HUES48 (cell line): ENCODE data around the gene BEGAIN.

Source experiments
- H3K27ac ChIP-seq: one replicate; pipeline ENCODE4 v1.7.0; 2013; ENCODE audit warnings: low read depth, low read length, inconsistent platforms
- H3K27me3 ChIP-seq: 2 replicates; pipeline ENCODE4 v1.6.1; 2013; ENCODE audit warnings: mild to moderate bottlenecking, low read length; ENCODE audit not compliant: control insufficient read depth, insufficient read depth
- H3K36me3 ChIP-seq: 2 replicates; pipeline ENCODE4 v1.6.1; 2013; ENCODE audit warnings: low read length; ENCODE audit not compliant: control insufficient read depth, insufficient read depth
- H3K4me1 ChIP-seq: 2 replicates; pipeline ENCODE4 v1.6.1; 2013; ENCODE audit warnings: mild to moderate bottlenecking, low read length; ENCODE audit not compliant: control insufficient read depth, insufficient read depth
- H3K4me3 ChIP-seq: 2 replicates; pipeline ENCODE4 v1.5.1; 2013; ENCODE audit warnings: mild to moderate bottlenecking, low read depth, low read length
- H3K9ac ChIP-seq: 2 replicates; pipeline ENCODE4 v1.6.1; 2013; ENCODE audit warnings: mild to moderate bottlenecking, low read depth, low read length, moderate library complexity
- H3K9me3 ChIP-seq: 2 replicates; pipeline ENCODE4 v1.6.1; 2013; ENCODE audit warnings: low read length; ENCODE audit not compliant: control insufficient read depth, insufficient read depth

BEGAIN gene

GRCh38 chr14:100538351-100539002, 48.7 kb downstream of the BEGAIN start:
- Histone ChIP-seq H3K9ac (no peak overlapping the region), H3K27me3 (no peaks in the 10 kb centered on the region), H3K4me1 (peaks cover 3% of the 10 kb centered on the region; the same call in 1 of the 2 replicates), H3K36me3 (no peaks in the 10 kb centered on the region), H3K27ac (no peak overlapping the region), H3K4me3 (no peak overlapping the region), H3K9me3 (no peaks in the 10 kb centered on the region)

GRCh38 chr14:100537446-100538350, 49.5 kb downstream of the BEGAIN start:
- Histone ChIP-seq H3K27me3 (no peaks in the 10 kb centered on the region), H3K36me3 (no peaks in the 10 kb centered on the region), H3K4me1 (peaks cover 3% of the 10 kb centered on the region; the same call in 1 of the 2 replicates), H3K9me3 (no peaks in the 10 kb centered on the region), H3K27ac (no peak overlapping the region), H3K4me3 (no peak overlapping the region), H3K9ac (no peak overlapping the region)

GRCh38 chr14:100536721-100537445, 50.3 kb downstream of the BEGAIN start:
- H3K27me3 ChIP-seq = no peaks in the 10 kb centered on the region
- no peaks in the 10 kb centered on the region for H3K36me3 ChIP-seq
- H3K9me3 ChIP-seq = no peaks in the 10 kb centered on the region
- H3K4me3 ChIP-seq = no peak overlapping the region
- no peak overlapping the region for H3K27ac ChIP-seq
- no peak overlapping the region for H3K9ac ChIP-seq
- H3K4me1 ChIP-seq = peaks cover 3% of the 10 kb centered on the region; the same call in 1 of the 2 replicates

GRCh38 chr14:100536121-100536510, 51.1 kb downstream of the BEGAIN start:
- no peak overlapping the region for H3K9ac ChIP-seq
- H3K4me3 ChIP-seq = no peak overlapping the region
- no peak overlapping the region for H3K27ac ChIP-seq
- H3K27me3 ChIP-seq = no peaks in the 10 kb centered on the region
- peaks cover 3% of the 10 kb centered on the region; the same call in 1 of the 2 replicates for H3K4me1 ChIP-seq
- no peaks in the 10 kb centered on the region for H3K9me3 ChIP-seq
- no peaks in the 10 kb centered on the region for H3K36me3 ChIP-seq

- no peak overlapping the region for H3K9ac ChIP-seq
- no peak overlapping the region for H3K27ac ChIP-seq
- H3K4me1 ChIP-seq = no peaks in the 10 kb centered on the region
- no peaks in the 10 kb centered on the region for H3K36me3 ChIP-seq
- no peaks in the 10 kb centered on the region for H3K9me3 ChIP-seq
- no peak overlapping the region for H3K4me3 ChIP-seq
- H3K27me3 ChIP-seq = no peaks in the 10 kb centered on the region
These were observed 51.7 kb downstream of the BEGAIN start for GRCh38 chr14:100535287-100536120.

GRCh38 chr14:100534528-100535286, 52.5 kb downstream of the BEGAIN start:
- no peak overlapping the region for H3K9ac ChIP-seq
- no peaks in the 10 kb centered on the region for H3K36me3 ChIP-seq
- no peaks in the 10 kb centered on the region for H3K4me1 ChIP-seq
- H3K27me3 ChIP-seq = no peaks in the 10 kb centered on the region
- no peak overlapping the region for H3K4me3 ChIP-seq
- no peaks in the 10 kb centered on the region for H3K9me3 ChIP-seq
- no peak overlapping the region for H3K27ac ChIP-seq

- Histone ChIP-seq H3K36me3 (no peaks in the 10 kb centered on the region), H3K27me3 (no peaks in the 10 kb centered on the region), H3K4me3 (no peak overlapping the region), H3K9me3 (no peaks in the 10 kb centered on the region), H3K27ac (no peak overlapping the region), H3K4me1 (no peaks in the 10 kb centered on the region), H3K9ac (no peak overlapping the region)
These were observed 53.3 kb downstream of the BEGAIN start for GRCh38 chr14:100533656-100534485.

GRCh38 chr14:100532906-100533655, 54.1 kb downstream of the BEGAIN start:
- Histone ChIP-seq H3K27ac (no peak overlapping the region), H3K27me3 (no peaks in the 10 kb centered on the region), H3K4me3 (no peak overlapping the region), H3K36me3 (no peaks in the 10 kb centered on the region), H3K9ac (no peak overlapping the region), H3K9me3 (no peaks in the 10 kb centered on the region), H3K4me1 (no peaks in the 10 kb centered on the region)
